Testis (tissue), 2 donors: Measurements from ENCODE around the gene ARRB2.

Experiments
- POLR2A ChIP-seq: fragments of 450-650 bp; IDR thresholded peaks from one replicate; pipeline ENCODE4 v1.6.1; 2017; ENCODE audit warnings: antibody characterized with exemption, mild to moderate bottlenecking, moderate library complexity
- TF ChIP-seq, protein P1 (sequence below), 3 experiments: fragments of 450-650 bp in 2 of 3; fragments of 200-600 bp in 1 of 3; sonication (generic) in 1 of 3; IDR thresholded peaks; one replicate each; pipeline ENCODE4 v1.5.1; 2016 to 2019; ENCODE audit warnings: antibody characterized with exemption in 3 of 3, mild to moderate bottlenecking in 2 of 3, moderate library complexity in 1 of 3

DNA sequence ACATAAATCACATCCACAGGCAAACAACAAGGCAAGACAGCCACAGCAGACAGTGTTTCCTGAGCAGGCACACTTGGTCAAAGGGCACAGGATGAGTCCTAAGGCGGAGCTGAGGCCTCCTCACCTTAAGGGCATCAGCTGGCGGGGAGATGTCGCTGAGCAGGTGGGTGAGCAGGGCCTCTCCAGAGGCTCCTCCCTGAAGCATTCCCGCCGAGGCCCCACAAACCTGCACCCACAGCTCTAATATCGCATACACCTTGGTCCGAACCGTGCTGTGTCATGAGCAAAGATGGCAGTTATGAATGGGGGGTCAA is 35.8 kb upstream of the ARRB2 start:
- TF ChIP-seq, protein P1, sequence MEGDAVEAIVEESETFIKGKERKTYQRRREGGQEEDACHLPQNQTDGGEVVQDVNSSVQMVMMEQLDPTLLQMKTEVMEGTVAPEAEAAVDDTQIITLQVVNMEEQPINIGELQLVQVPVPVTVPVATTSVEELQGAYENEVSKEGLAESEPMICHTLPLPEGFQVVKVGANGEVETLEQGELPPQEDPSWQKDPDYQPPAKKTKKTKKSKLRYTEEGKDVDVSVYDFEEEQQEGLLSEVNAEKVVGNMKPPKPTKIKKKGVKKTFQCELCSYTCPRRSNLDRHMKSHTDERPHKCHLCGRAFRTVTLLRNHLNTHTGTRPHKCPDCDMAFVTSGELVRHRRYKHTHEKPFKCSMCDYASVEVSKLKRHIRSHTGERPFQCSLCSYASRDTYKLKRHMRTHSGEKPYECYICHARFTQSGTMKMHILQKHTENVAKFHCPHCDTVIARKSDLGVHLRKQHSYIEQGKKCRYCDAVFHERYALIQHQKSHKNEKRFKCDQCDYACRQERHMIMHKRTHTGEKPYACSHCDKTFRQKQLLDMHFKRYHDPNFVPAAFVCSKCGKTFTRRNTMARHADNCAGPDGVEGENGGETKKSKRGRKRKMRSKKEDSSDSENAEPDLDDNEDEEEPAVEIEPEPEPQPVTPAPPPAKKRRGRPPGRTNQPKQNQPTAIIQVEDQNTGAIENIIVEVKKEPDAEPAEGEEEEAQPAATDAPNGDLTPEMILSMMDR (IDR thresholded peaks at IDR 0.05): no peak
- no peak for TF ChIP-seq POLR2A
